HEK293 (cell line): ENCODE data around the gene TNS3.
A peak's percentile ranks its signal among the peaks of the same experiment; 100 is the strongest.

ENCODE experiments used
- CTCF ChIA-PET: fragments of 350-600 bp; formaldehyde crosslinking; extraction: SDS; loops from one replicate; lab custom pipeline; 2021; ENCODE audit warnings: antibody characterized with exemption; lab: Yijun Ruan, JAX
- POLR2A ChIA-PET: fragments of 300-600 bp; formaldehyde crosslinking; extraction: SDS; loops from one replicate; lab custom pipeline; 2020; ENCODE audit warnings: antibody characterized with exemption, inconsistent platforms; lab: Yijun Ruan, JAX
- H3K27ac ChIP-seq: fragments of 200-500 bp; sonication (Bioruptor generic); 2 replicates; pipeline ENCODE4 v1.5.1; 2014; ENCODE audit warnings: low read depth, low read length, control low read depth, inconsistent platforms; ENCODE audit errors: extremely low read depth
- H3K36me3 ChIP-seq, 2 experiments: fragments of 200-500 bp in 1 of 2; sonication (Bioruptor generic) in 1 of 2; 1 replicate in 1 of 2; 2 replicates in 1 of 2; pipeline ENCODE4 v1.5.1; 2014 to 2017; ENCODE audit warnings: inconsistent platforms in 2 of 2, low read length in 2 of 2; ENCODE audit not compliant: control insufficient read depth in 2 of 2, insufficient read depth in 1 of 2
- H3K4me1 ChIP-seq: fragments of 200-500 bp; sonication (Bioruptor generic); 2 replicates; pipeline ENCODE4 v1.5.1; 2014; ENCODE audit warnings: mild to moderate bottlenecking, low read length, inconsistent platforms; ENCODE audit not compliant: control insufficient read depth, insufficient read depth
- H3K4me3 ChIP-seq: 2 replicates; pipeline ENCODE4 v1.5.1; 2011; ENCODE audit warnings: low read depth, mild to moderate bottlenecking, control low read depth, low read length, moderate library complexity
- H3K9me3 ChIP-seq: fragments of 200-500 bp; sonication (Bioruptor generic); 2 replicates; pipeline ENCODE4 v1.5.1; 2014; ENCODE audit warnings: low read depth, low read length, inconsistent platforms; ENCODE audit not compliant: control insufficient read depth, insufficient read depth
- GLI4 ChIP-seq: fragments of 450-650 bp; formaldehyde crosslinking; IDR thresholded peaks from 2 replicates; pipeline ENCODE4 v1.5.1; 2016; ENCODE audit warnings: missing biosample characterization, missing genetic modification characterization
- SCRT2 ChIP-seq: fragments of 450-650 bp; formaldehyde crosslinking; IDR thresholded peaks from 2 replicates; pipeline ENCODE4 v1.5.1; 2016; ENCODE audit warnings: missing biosample characterization, missing genetic modification characterization
- WT1 ChIP-seq: fragments of 450-650 bp; formaldehyde crosslinking; IDR thresholded peaks from 2 replicates; pipeline ENCODE4 v1.5.1; 2016; ENCODE audit warnings: missing biosample characterization, missing genetic modification characterization
- ZFP3 ChIP-seq: fragments of 450-650 bp; formaldehyde crosslinking; IDR thresholded peaks from 2 replicates; pipeline ENCODE4 v1.5.1; 2016; ENCODE audit warnings: low read depth, missing biosample characterization, missing genetic modification characterization
- ZNF23 ChIP-seq: fragments of 450-650 bp; formaldehyde crosslinking; IDR thresholded peaks from 2 replicates; pipeline ENCODE4 v1.5.1; 2016; ENCODE audit warnings: missing biosample characterization, missing genetic modification characterization, borderline replicate concordance
- ZNF335 ChIP-seq: fragments of 450-650 bp; formaldehyde crosslinking; conservative IDR thresholded peaks from 2 replicates; pipeline ENCODE4 v1.5.1; 2016; ENCODE audit warnings: missing biosample characterization, missing genetic modification characterization
- ZNF37A ChIP-seq: fragments of 450-650 bp; IDR thresholded peaks from 2 replicates; pipeline ENCODE4 v1.5.1; 2018; ENCODE audit warnings: missing biosample characterization, missing genetic modification characterization
- ZNF404 ChIP-seq: fragments of 450-650 bp; formaldehyde crosslinking; IDR thresholded peaks from 2 replicates; pipeline ENCODE4 v1.5.1; 2017; ENCODE audit warnings: missing biosample characterization, missing genetic modification characterization
- ZNF521 ChIP-seq: fragments of 450-650 bp; formaldehyde crosslinking; IDR thresholded peaks from 2 replicates; pipeline ENCODE4 v1.5.1; 2017; ENCODE audit warnings: missing biosample characterization, mild to moderate bottlenecking, missing genetic modification characterization
- ZNF558 ChIP-seq: fragments of 450-650 bp; formaldehyde crosslinking; IDR thresholded peaks from 2 replicates; pipeline ENCODE4 v1.5.1; 2016; ENCODE audit warnings: missing biosample characterization, missing genetic modification characterization
- ZNF664 ChIP-seq: fragments of 450-650 bp; formaldehyde crosslinking; IDR thresholded peaks from 2 replicates; pipeline ENCODE4 v1.5.1; 2016; ENCODE audit warnings: missing biosample characterization, missing genetic modification characterization
- ZNF791 ChIP-seq: fragments of 450-650 bp; formaldehyde crosslinking; IDR thresholded peaks from 2 replicates; pipeline ENCODE4 v1.5.1; 2016; ENCODE audit warnings: missing biosample characterization, missing genetic modification characterization
- ZSCAN4 ChIP-seq: fragments of 450-650 bp; formaldehyde crosslinking; IDR thresholded peaks from 2 replicates; pipeline ENCODE4 v1.5.1; 2017; ENCODE audit warnings: missing biosample characterization, missing genetic modification characterization
- ZSCAN5A ChIP-seq: fragments of 450-650 bp; formaldehyde crosslinking; IDR thresholded peaks from 2 replicates; pipeline ENCODE4 v1.5.1; 2016; ENCODE audit warnings: missing biosample characterization, missing genetic modification characterization

Gene TNS3

GRCh38 chr7:47379629-47380324 is 202.1 kb downstream of the TNS3 start (continued):
- no peak for TF ChIP-seq ZNF37A
- TF ChIP-seq ZNF335 (tag by site-specific recombination): peak; percentile 37
- TF ChIP-seq ZNF791 (tag by site-specific recombination): no peak
- no peak for TF ChIP-seq ZNF521 (tag by site-specific recombination)
- no peak for TF ChIP-seq GLI4 (tag by site-specific recombination)

GRCh38 chr7:47378728-47379395 is 203.0 kb downstream of the TNS3 start:
- H3K36me3 ChIP-seq: no peaks in the 10 kb centered on the region
- no peak overlapping the region for H3K27ac ChIP-seq
- no peaks in the 10 kb centered on the region for H3K9me3 ChIP-seq
- no peak overlapping the region for H3K4me3 ChIP-seq
- TF ChIP-seq ZFP3 (tag by site-specific recombination) (no peak), ZSCAN5A (no peak), ZNF23 (tag by site-specific recombination) (no peak), ZNF558 (tag by site-specific recombination) (no peak)
- H3K4me1 ChIP-seq: peaks cover 5% of the 10 kb centered on the region
- ChIA-PET POLR2A (no interaction called here), CTCF (interaction anchor here (0.7 to 2.6 kb wide), 3 partner anchors 57 to 613 kb away, joined by 3 to 9 read pairs (median 6); no protein-coding TSS in a partner anchor)

GRCh38 chr7:47377741-47378140 is 204.2 kb downstream of the TNS3 start:
- no peaks in the 10 kb centered on the region for H3K36me3 ChIP-seq
- peak; percentile 25; the same call in 1 of the 2 replicates for TF ChIP-seq WT1 (tag by site-specific recombination)
- TF ChIP-seq ZSCAN4 (tag by site-specific recombination): no peak
- TF ChIP-seq, all 188 proteins: peak for 1
- CTCF ChIA-PET: interaction anchor here (0.7 kb wide), 1 partner anchor 614 kb away, joined by 3 read pairs; no protein-coding TSS in a partner anchor
- Histone ChIP-seq H3K4me1 (peaks cover 8% of the 10 kb centered on the region), H3K27ac (no peak overlapping the region), H3K4me3 (no peak overlapping the region), H3K9me3 (no peaks in the 10 kb centered on the region)
- POLR2A ChIA-PET: no interaction called here

GRCh38 chr7:47376991-47377616 is 204.8 kb downstream of the TNS3 start:
- Histone ChIP-seq H3K4me1 (peaks cover 14% of the 10 kb centered on the region), H3K36me3 (no peaks in the 10 kb centered on the region), H3K27ac (no peak overlapping the region), H3K4me3 (no peak overlapping the region), H3K9me3 (no peaks in the 10 kb centered on the region)
- no peak for TF ChIP-seq SCRT2 (tag by site-specific recombination)
- 0 out of 2 replicates have a peak, but pooled peaks have one; percentile 21 for TF ChIP-seq ZNF664 (tag by site-specific recombination)
- TF ChIP-seq ZNF404 (tag by site-specific recombination): no peak
- ChIA-PET CTCF (no interaction called here), POLR2A (no interaction called here)
